Measurements from ENCODE around the gene RPS6KA2.
"Not testable (repeated sequence)": the region's sequence is repeated elsewhere in the genome, so short reads cannot be mapped to it uniquely, and the experiment has no call there.

The RPS6KA2 gene

DNA sequence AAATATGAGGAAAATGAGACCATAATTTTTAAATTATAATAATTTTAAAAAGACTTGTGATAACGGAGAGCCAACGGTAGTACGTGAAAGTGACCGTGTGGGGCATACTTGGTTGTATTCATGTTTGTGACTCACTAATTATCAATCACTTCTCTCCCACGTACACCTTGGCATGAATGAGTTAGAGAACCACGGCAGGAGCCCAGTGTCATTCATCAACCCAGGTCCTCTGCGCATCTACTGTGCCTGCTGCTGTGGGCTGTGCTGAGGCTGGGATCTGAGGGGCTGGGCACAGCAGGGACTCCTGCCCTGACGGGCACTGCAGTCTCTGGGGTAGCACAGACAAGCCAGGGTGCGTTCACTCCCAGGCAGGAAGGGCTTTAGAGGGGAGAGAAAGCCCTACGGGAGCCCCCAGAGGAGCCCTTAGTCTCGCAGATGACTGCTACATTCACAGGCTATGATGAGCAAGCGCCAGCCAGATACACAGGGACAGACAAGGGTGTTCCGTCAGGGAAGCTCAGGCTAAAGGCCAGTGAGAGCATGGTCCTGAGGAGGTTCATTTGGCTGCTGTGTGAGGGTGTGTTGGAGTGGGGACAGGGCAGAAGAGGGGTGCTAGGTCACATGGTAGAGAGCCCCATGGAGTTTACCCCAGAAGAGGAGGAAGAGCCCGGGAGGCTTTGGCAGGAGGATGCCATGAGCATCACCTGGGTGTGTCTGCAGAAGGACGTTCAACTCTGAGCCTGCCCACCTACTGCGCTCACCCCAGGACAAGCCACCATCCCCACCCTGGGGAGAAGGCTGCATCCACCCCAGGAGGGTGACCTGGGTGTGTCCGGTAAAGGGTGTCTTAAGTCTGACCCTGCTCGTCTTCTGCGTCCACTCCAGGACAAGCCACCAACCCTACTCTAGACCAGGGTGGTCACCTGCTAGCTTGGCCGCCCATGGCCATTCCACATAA, 8.2 kb upstream of the RPS6KA2 start:
- DNase-seq (ENCODE audit: low read depth, low spot score): no peak

DNA sequence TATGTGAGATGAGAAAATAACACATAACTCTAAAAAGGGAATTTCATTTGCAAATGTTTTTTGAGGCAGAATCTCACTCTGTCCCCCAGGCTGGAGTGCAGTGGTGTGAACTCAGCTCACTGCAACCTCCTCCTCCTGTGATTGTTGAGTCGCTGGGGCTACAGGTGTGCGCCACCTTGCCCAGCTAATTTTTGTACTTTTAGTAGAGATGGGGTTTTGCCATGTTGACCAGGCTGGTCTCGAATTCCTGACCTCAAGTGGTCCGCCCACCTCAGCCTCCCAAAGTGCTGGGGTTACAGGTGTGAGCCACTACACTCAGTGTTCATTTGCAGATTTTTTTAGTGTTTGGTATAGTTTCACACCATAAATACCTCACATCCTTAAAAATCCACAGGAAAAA, 7.5 kb upstream of the RPS6KA2 start:
- DNase-seq (ENCODE audit: low read depth, low spot score): not testable (repeated sequence)

DNA sequence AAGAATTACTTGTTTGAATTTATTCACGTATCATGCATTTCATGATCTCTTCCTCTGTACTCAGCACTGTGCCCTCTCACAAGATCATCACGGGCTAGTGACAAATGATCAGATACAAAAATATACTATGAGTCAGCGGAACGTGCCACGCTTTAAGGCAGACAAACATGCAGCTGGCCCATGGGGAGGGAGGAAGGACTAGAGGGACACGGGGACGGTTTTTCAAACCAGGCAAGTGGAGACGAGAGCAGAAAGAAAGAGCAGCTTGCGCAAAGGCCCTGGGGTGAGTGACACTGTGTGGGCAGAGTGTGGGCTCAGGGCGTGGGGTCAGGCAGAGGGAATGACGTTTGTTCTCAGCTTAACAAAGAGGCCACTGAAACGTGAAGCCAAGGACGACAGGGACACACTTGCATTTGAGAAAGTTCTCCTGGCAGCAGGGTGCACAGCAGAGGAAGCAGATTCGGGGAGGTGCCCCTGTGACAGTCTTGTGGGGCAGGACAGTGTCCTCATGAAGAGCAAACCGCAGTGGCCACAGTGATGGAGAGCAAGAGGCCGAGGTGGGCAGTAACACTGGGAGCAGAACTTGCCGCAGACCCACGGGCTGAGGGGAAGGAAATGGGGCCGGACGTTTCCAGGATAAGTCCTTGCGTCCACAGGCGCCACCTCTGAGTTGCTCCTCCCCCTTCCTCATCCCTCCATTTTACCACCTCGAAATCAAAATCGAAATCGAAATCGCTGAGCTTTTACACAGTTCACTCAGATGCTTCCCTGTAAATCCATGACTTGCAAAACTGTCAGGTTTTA, 6.9 kb upstream of the RPS6KA2 start:
- DNase-seq (ENCODE audit: low read depth, low spot score): no peak

DNA sequence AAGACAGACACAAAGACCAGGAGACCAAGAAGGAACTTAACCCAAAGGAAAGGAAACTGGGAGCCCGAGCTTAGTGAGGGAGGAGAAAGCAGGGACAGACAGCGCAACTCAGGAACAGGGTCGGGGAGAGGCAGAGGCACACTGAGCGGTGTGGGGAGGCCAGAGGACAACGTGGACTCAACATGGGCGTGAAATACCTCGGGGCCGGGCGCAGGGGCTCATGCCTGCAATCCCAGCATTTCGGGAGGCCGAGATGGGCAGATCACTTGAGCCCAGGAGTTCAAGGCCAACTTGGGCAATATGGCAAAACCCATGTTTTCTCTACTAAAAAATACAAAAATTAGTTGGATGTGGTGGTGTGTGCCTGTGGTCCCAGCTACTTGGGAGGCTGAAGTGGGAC, 5.7 kb upstream of the RPS6KA2 start:
- DNase-seq (ENCODE audit: low read depth, low spot score): no peak

DNA sequence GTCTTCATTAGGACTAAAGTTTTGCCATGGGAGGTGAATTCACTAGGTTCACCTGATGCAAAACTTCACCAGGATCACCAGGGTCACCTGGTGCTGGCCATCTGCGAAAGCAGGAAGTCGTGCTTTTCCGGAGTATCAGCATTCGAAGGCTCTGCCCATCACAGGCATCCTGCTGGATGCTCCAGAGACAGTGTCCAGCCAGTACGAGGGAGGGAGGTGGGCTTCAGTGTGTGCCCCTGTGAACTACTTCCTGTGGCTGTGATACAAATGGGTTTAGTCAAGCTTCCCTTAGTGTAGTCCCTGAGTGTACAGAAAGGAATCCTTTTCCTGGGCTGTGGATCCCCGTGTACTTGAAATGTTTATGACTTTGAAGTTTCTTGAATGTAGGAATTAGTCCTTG, 3.4 kb upstream of the RPS6KA2 start:
- DNase-seq (ENCODE audit: low read depth, low spot score): no peak

DNA sequence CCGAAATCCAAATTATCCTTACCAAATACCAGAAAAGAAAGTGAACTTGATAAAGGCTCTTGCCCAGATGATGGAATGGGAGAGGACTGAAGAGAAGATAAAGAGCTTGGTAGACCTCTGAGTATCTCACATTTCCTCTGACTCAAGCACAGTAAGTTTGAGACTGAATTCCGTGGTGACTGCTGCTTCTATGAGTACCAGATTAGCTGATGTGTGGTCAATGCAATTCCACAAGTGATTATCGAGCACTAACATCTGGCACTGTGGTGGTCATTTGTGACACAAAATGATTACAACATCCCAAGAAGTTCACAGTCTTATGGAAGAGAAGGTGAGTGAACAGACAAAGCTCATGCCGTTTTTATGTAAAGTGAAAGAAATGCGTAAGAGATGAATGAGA, 2.6 kb upstream of the RPS6KA2 start:
- no peak for DNase-seq (ENCODE audit: low read depth, low spot score)

DNA sequence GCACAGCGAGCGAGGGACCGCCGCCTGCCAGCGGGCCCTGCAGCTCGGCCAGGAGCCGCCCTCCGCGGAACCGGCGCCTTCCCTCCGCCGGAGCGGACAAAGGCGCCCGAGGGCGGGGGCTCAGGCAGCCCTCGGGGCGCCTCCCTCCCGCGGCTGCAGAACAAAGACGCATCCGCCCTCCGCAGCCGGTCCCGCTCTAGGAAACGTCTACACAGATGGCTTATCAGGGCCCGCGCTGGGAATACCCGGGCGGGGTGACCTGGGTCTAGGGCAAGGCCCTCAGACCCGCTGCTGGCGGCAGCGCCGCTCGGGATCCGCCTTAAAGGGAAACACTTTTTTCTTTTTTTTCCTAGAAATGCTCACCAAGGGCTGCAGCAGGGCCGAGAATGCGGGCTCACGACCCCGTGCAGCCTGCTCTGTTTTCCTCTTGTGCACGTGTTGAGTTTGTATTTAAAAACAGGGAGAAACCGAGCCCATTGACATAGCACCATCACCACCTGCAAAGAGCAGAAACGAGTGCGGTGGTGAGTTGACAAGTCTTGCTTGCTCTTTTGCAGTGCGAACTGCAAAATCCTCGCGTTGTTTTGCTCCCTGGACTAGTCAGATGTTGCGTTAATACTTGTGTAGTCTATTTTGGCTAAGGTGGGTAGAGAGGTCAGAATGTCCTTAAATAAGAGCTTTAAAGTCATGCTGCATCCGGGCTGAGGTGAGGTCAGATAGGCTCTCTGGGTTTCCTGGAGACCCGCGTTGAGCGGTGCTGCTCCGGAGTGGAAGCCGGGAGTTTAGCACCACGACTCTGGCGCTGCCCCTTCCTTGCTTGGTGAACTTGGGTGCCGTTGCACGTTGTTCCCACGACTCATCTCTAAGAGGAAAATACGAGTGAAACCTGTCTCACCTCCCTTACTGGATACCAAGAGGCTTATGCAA, 1.1 kb upstream of the RPS6KA2 start:
- no peak for DNase-seq (ENCODE audit: low read depth, low spot score)

DNA sequence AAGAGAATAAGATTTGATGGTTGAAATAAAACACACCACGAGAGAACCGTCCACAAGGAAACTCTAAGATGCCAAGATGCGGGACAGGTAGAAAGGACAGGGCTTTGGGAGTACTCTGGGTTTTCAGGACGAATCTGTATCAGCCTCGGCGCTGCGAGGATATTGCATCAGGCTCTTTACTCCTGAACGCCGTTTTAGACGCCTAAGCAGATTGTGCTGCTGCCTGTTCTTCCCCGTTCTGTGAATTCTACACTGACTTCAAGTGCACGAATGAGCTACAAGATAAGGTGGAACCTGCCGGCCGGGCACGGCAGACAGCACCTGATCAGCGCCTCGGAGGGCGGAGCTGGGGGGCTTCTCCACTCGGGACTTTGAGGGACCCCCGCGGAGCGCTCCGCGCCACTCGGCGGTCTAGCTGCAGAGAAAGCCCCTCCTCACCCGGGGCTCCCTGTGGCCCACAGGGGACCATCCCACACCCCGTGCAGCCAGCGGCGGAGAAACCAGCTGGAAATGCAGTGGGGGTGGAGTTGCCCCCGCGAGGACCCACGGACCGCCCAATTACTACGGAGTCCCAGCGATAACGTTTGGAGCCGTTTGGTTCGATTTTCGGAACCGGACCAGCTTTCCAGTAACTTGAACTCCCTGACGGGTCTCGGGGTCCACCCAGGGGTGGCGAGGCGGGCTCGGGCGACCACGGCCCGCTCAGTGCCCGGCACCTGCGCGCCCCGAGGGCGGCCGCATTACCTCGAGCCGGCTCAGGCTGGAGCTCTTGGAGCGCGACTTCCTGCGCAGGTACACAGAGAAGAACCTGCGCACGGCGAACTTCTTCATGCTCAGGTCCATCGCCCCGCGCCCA, 646 bp downstream of the RPS6KA2 start:
- peak; percentile 53 for DNase-seq (ENCODE audit: low read depth, low spot score)

DNA sequence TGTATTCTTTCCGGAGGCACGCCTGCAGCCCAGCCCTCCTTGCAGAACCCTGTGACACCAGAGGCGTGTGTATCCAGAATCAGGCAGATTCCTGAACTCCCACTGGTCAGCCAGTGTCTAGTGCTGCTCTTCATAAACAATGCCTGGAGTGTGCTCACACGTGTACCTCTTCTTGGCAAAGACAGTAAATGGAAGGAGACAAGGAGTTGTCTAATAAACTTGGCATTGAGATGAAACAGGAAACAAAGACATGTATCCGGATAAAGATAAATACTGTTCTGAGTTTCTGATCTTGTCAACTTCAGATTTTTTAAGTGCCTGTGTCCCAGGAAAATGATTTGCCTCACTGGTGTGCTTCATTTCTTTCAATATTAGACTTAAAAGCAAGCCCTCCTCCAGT, 1.7 kb downstream of the RPS6KA2 start:
- DNase-seq (ENCODE audit: low read depth, low spot score): no peak

DNA sequence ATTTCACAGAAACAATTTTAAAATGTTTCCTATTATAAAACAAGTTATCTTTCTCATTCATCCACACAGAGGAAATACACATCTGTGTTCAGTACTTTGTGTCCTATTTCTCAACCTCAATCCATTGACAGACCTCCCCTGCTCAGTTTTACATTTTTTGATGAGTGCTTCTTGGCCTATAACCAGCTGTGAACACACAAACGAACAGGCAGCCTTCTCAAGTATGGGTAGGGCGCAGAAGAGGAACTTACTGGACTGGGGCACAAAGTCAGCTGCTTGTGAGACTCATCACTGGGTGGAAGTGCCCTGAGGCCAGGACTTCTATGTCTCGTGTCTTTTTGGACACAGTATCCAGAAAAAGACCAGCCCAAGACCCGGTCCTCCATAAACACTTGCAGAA, 2.8 kb downstream of the RPS6KA2 start:
- DNase-seq (ENCODE audit: low read depth, low spot score): no peak

DNA sequence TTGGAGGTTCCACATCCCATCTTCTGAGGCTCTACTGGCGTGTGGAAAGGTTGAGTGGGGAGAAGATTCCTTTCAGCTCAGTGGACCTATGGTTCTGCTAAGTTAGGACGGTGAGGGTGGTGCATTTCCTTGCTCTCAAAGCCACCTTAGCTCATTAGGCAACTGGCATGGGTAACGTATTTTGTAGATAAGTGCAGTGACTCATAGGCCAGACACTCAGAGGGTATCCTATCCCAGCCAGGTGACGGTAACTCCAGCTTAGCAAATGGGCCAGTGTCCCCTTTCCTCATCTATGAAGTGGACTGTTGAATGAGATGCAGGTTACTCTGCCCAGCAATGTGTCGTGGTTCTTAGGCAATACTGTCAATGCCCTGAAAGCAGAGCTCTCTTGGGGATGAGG, 3.7 kb downstream of the RPS6KA2 start:
- no peak for DNase-seq (ENCODE audit: low read depth, low spot score)

DNA sequence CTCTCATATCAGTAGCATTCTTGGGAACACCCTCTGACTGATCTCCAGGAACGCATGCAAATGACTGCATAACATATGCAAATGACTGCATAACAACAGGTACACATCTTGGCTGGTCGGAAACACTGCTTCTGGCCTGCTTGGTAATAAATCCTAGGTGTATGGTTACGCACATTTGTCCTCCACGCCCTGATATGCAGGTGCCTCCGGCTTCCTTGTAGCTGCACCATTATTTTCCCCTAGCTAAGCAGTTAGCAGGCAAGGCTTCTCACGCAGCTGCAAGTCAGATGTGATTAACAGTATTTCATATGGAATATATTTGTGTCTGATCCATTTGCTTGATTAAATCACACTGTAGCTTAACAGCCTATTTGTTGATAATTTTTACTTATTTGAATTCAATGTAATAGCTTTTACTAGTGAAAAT, 5.9 kb downstream of the RPS6KA2 start:
- peak; percentile 40 for DNase-seq (ENCODE audit: low read depth, low spot score)

DNA sequence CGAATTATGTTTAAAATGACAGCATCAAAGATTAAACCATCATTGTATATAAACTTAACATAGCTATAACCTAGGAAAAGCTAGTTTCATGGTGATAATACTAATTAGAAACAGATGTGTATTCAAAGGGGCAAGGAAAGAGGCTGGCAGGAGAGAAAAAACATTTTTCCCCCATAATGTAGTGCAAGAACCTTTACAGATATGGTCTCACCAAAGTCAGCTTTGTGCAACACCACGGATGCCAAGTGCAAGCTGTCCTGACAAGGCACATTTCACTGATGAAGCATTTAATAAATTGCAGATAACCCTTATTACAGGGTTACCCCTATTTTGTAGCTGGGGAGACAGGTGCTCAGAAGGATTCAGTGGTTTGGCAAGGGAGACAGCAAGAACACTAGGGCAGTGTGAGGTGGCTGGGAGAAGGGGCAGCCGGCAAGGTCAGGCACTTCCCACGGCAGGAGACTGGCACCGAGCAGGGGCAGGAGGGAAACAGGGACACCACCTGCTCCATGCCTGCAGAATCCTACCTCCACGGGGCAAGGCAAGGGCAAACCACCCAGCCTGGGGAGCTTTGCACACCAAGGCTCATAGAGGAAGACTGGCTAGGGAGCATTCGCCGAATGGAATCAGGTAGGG, 6.5 kb downstream of the RPS6KA2 start:
- DNase-seq (ENCODE audit: low read depth, low spot score): no peak

DNA sequence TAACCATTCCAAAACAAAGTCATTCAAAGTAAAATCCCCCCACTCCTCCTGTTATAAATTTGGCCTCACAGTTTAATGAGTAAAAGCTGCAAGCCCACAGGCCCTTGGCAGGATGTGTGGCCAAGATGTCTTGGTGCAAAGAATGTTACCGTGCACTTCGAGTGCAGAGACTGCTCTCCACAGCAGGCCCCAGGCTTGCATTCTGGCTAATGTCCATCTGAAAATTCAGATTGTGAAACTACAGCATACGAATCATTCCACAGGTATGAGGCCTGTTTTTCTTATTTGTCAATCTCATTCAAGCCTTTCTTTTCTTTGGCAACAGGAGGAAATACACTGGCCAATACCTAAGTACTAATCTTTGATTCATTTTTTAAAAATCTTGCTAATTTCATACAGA, 7.1 kb downstream of the RPS6KA2 start:
- no peak for DNase-seq (ENCODE audit: low read depth, low spot score)

DNA sequence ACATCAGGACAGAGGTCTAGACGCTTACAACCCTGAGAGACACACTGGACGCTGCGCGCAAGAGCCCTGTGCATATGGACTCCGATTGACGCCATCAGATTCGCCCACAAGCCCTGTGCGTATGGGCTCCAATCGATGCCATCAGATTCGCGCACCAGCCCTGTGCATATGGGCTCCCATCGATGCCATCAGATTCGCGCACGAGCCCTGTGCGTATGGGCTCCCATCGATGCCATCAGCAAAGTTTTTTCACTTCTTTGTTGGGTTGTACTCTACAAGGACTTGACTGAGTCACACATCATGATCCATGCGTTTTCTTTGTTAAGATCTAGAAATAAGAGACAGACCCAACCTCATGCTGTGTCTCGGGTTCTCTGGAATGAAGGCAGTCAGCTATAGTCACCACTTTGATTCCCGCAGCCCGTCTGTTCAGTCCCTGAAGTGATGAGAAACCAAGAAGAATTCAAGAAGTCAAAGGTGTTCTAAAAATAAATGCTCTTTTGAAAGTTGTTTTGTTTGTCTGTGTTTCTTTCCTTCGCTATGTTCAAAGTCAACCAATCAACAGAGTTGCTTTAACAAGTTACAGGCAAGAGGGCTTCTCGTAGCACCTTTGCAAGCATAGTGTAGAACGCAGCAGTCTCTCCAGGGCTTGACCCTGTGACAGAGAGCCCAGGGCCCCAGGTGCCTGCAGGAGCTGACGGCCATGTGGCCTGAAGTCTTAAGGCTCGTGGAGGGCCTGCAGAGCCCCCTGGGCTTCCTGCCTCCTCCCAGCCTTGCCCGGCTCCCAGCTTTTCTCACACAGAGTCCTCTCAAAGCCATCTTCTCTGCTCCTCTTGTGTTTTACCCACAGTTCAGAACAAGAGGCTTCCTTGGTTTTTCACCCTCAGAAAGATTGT, 7.9 kb downstream of the RPS6KA2 start:
- DNase-seq (ENCODE audit: low read depth, low spot score): no peak

DNA sequence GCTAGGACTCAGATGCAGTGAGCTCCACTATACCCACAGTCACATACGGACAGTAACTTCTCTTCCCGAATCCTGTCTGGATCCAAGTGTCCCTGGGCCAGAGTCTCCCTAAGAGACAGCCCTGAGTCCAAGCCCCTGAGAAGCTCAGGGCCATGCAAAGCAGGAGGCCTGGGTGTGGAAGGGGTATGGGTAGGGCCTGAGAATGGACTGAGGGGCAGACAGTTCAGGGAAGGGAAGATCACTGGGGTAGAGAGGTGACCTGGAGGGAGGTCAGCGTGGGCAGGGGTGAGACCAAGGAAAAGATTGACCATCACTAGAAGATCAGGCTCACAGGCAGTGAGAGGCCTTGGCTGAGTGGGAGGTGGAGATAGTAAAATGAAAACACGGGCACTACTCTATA, 8.8 kb downstream of the RPS6KA2 start:
- no peak for DNase-seq (ENCODE audit: low read depth, low spot score)

DNA sequence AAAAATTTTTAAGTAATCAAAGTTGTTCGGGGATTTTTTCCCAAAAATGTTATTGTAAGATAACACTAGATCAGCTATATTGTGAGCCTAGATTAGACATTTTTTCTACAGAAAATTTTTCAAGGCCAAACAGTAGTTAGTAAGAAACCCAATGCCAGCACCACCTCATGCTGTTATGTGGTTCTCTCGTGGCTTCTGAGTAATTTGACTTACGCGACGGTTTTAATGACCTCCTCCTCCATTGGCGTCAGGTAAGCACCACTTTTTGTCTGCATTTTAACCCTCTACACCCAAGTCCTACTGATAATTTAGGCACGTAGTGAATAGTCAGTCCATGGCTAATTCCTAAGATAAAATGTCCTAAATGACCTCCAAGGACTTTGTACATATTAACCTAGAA, 9.7 kb downstream of the RPS6KA2 start:
- DNase-seq (ENCODE audit: low read depth, low spot score): no peak

DNA sequence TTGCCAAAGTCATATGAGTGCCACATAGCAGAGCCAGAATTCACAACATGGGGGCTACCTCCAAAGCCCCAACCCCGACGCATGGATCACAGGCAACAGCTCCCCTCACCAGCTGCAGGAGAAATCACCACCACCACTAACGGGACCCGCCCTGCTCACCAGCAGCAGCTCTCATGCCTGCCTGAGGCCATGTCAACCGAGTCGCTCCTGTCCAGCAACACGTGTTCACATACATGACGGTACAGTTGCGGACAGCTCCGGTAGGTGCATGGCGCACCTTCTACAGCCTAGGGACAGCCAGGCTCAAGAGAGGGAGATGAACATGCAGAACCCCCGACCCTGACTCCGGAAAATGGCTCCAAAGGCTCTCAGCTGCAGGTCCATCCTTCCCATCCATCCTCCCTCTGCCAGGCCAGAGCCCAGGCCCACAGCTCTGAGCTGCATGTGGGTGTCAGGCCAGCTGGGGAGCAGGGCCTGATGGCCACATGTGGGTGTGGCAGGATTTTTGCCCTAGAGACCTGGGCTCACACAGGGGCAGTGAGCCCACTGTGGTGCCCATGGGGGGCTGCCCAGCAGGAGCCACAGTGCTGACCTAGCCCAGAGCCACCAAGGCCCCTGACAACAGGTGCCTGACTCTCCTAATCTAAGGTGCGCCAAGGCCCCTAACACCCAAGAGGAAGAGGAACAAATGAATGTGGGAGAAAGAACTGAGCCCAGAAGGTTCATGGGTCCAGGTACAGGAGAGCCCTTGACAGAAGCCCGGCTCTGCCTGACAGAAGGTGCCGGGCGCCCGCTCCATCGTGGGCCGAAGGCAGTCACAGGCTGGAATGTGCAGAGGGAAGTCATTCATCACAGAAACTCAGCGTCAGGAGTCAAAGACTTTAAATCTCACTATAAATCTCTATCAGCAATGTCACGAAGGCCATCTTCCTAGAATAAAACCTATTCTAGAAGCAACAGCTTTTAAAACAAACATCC, 10.5 kb downstream of the RPS6KA2 start:
- DNase-seq (ENCODE audit: low read depth, low spot score): no peak

Data from ELF-1 (cell line).